ENCODE results near the gene PATJ.

- no peak for TF ChIP-seq CTCF (IDR thresholded peaks at IDR 0.05; ENCODE audit: extremely low read depth in 1 of 2, insufficient read depth in 1 of 2, low read depth in 1 of 2, low read length in 2 of 2)
- TF ChIP-seq EZH2 (IDR thresholded peaks at IDR 0.05; ENCODE audit: borderline replicate concordance, low read depth, low read length, severe bottlenecking), result no peak
- no peak for TF ChIP-seq FOS (IDR thresholded peaks at IDR 0.05; ENCODE audit: borderline replicate concordance, insufficient read depth, low read length)
- TF ChIP-seq POLR2AphosphoS5 (IDR thresholded peaks at IDR 0.05; ENCODE audit: insufficient read depth, low read depth, low read length), result no peak
- TF ChIP-seq MAX (IDR thresholded peaks at IDR 0.05; ENCODE audit: insufficient read depth, insufficient read length), result no peak
Observed at GRCh38 chr1:61981870-61982660, 239.8 kb downstream of the PATJ start.

All from endothelial cell of umbilical vein (primary cell).